ENCODE results near the gene CLINT1.

The CLINT1 gene

DNA sequence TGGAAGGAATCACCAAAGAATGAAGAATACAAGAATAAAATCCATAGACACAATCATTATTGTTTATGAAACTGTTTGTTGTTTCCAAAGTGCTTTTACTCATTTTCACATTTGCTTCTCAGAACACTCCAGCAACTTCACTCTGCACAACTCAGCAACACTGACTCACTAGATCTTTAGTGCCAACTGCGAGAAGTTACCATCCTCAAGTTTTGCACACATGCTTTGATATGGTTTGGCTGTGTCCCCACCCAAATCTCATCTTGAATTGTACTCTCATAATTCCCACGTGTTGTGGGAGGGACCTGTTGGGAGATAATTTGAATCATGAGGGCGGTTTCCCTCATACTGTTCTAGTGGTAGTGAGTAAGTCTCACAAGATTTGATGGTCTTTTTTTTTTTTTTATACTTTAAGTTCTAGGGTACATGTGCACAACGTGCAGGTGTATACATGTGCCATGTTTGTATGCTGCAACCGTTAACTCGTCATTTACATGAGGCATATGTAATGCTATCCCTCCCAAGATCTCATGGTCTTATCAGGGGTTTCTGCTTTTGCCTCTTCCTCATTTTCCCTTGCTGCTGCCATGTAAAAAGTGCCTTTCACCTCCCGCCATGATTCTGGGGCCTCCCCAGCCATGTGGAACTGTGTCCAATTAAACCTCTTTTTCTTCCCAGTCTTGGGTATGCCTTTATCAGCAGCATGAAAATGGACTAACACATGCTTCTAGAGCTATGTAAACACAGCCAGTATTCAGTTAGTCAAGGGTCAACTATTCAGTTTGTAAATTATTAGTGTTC is 36.9 kb downstream of the CLINT1 start:
- in situ Hi-C loops (cut with HindIII; ENCODE audit: low sequenced_read_pairs), result no loop called here

DNA sequence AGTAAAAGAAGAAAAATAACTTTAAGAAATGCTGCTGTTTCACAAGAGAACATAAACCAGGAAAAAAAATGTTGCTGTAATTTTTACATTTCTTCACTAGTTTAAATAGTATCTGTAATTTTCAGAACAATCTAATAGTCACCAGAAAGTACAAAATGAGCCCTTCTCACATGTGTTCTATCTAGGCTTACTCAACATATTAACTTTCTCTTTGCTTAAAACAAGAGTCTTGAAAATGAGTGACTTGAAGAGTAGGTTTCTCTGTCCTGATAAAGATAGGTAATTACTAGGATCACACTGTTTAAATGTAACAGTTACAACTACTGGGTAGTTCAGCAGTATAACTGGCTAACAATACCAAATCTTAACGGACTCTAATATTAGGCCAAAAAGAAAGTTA is 37.5 kb downstream of the CLINT1 start:
- in situ Hi-C loops (cut with HindIII; ENCODE audit: low sequenced_read_pairs), result no loop called here

DNA sequence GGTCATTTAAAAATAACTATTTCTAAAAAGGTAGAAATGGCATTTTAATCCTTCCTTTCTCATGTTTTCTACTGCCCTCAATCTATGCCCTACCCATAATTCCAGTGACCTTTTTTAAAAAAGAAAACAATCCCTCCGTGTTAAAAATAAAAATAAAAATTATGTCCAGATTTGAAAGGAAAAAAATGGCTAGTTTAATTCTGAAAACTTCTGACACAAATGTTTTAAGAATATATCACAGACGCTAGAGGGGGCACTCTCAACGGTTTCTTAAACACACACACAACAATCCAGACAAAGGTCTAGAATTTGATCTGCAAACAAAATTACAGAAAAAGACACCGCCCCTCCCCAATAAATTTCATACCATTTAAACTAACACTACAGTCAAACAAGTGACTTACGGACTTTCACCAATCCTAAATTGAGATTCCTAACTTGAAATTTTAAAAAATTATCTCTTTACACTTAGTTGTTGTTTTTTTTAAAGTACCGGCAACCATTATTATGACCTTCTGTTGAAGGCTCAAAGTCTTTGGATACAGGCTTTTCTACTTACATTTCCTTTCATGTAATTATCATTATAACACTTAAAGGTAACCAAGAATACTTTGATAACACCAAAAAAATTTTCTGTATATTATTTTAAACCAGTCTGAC is 38.2 kb downstream of the CLINT1 start:
- in situ Hi-C loops (cut with HindIII; ENCODE audit: low sequenced_read_pairs), result no loop called here

DNA sequence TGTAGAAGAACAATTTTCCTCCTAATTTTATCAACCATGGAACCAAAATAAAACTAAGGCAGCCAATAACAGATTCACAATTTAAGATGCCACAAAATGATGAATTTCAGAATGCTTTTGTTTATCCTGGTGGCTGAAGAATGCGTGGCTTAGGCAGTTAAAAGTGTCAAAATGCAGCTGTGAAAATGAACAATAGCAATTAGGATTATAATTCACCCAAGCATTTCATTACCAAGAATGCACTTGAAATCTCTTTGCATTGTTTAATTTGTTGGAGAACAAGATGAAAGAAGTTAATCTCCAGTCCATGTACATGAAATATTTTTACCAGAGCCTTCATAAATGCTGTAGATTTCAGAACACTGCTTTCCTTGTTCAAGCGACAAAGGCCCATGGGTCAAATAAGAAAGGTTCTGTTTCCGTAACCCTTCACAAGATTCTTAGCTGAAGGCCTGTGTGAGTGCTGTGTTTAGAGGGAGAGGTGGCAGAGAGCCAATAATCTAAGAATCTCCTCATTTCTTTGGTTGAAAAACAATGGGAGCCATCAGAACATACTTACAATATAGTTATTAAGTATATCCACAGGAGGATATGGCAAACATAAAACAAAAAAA is 39.3 kb downstream of the CLINT1 start:
- in situ Hi-C loops (cut with HindIII; ENCODE audit: low sequenced_read_pairs), result no loop called here

DNA sequence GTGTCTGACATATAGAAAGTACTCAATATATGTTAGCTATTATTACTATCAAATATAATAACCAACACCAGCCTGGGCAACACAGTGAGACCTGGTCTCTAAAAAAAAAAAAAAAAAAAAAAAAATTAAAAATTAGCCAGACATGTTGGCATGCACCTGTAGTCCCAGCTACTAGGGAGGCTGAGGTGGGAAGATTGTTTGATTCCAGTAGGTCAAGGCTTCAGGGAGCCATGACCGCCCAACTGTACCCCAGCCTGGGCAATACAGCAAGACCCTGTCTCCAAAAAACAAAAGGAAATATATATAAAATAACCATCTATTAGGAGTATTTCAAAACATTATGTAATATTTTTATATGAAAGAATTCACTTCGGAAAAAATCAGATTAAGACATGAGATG is 40.6 kb downstream of the CLINT1 start:
- in situ Hi-C loops (cut with HindIII; ENCODE audit: low sequenced_read_pairs), result no loop called here

DNA sequence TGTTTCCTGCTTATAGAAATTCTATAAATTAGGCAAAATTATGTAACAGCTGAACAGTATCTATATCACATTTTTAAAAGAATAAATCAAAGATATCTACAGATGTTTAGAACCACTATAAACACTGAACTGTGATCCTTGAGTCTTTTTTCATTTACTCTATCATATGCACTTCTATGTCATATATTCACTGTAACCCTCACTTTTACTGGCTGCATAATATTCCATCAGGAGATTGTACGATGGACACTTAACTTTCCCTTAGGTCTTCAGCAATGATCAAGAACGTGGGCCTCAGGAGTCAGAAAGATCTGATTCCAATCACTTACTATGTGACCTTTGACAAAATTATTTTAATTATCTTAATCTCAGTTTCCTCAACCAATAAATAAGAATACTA is 41.0 kb downstream of the CLINT1 start:
- in situ Hi-C loops (cut with HindIII; ENCODE audit: low sequenced_read_pairs), result no loop called here

DNA sequence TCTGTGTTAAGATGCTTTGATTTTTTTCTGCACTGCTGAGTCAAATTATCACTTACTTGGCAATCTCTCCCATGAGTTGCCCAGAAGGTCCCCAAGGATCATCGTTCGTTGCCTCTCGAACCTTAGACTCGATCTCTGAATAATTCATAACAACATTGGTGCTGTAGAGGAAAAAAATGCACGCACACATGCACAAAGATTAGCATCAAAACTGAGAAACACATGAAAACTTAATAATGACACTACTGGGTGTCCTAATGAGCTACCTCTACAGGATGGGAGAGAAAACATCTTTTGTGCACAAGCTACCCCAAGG is 41.6 kb downstream of the CLINT1 start:
- in situ Hi-C loops (cut with HindIII; ENCODE audit: low sequenced_read_pairs), result no loop called here

DNA sequence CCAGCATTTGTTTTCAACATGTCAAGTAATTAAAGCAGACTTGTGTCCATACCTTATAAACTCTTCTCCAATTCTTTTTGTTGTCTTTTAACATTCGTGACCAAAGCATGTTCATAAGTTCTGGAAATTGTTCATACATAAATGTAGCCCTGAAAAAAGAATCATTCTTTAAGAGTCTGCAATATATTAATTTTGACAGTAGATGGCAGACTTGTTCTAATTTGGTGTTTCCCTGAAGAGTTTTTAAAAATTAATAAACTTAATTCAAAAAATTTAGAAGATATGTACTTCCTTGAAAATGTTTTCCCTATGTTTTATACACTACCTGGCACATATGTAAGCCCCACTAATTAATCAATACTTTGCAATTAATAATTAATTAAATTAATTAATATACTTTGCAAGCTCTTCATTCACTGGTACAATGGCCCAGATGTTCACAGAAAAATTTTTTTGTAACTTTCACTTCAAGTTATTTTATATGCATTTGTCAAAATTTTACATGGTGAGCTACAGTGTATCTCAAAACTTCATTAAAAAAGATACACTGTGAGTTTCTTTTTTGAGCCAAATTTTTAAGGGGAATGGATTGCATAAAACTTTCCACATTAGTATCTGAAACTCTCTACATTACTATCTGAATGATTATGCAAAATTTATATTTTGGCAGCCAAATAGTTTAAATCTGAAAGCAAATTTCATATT is 42.1 kb downstream of the CLINT1 start:
- in situ Hi-C loops (cut with HindIII; ENCODE audit: low sequenced_read_pairs), result no loop called here

DNA sequence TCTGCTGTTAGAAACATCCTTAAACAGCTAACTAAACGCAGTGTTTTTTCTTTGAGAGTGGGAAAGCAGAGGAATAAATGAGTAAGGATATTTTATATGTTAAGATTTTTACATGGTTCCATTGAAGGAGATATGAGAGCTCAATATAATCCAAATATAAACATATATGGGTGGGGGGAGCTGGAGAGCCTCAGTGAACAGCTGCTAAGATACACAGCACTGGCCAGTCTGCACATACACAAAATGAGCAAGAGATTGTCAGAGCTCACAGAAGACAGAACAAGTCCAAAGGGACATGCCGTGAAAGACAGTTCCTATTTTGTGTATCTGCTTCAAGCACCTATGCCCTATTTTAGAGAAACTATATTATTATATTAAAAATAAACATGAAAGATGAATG is 46.9 kb downstream of the CLINT1 start:
- in situ Hi-C loops (cut with HindIII; ENCODE audit: low sequenced_read_pairs), result loop anchor here (5.0 kb wide), 1 partner anchor 65 kb away; no protein-coding TSS in a partner anchor

DNA sequence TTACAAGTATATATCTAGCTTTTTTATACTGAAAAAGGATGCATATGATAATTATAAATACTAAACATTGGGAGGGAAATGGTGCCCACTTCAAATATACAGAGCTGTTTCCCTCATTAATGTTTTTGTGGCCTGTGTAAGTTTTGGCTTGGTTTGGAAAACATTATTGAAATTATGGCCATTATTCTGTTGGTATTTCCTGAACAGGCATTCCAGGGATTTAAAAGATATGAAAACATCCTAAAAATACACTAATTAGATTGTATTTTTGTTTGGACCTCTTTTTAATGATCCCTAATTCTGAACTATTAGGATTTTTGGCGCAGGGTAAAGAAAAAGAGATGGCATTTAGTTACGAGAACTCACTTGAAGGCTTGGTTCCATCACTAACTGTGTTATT is 50.9 kb downstream of the CLINT1 start:
- in situ Hi-C loops (cut with HindIII; ENCODE audit: low sequenced_read_pairs), result no loop called here

DNA sequence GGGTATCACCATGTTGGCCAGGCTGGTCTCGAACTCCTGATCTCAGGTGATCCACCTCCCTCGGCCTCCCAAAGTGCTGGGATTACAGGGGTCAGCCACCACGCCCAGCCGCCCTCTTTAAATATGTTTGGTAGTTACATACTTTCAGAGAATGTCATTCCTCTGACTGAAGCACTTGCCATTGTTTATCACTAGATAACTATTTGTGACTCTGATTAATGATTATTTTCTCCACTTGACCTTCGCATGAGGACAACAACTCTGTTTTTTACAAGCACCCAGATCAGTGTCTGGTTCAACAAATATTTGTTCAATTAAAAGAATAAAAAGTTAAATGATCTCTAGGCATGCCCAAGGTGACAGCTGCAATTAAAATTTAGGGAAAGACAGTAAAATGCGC is 56.2 kb downstream of the CLINT1 start:
- in situ Hi-C loops (cut with HindIII; ENCODE audit: low sequenced_read_pairs), result no loop called here

DNA sequence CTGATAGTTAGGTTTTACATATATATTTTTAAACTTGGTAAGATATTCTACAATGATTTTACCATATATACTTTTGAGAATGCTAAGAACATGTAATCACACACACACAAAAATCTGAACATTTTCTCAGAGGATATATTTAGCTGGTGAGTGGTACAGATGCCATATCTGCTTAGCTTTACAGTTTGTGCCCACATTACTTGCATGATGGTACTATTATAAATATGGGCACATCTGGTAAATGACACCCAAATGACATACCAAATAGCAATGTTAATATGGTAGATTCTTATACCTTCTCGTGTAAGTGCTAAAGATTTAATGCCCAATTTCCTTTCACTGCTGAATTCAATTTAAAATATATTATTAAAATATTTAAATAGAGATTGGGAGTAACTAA is 58.8 kb downstream of the CLINT1 start:
- in situ Hi-C loops (cut with HindIII; ENCODE audit: low sequenced_read_pairs), result no loop called here

DNA sequence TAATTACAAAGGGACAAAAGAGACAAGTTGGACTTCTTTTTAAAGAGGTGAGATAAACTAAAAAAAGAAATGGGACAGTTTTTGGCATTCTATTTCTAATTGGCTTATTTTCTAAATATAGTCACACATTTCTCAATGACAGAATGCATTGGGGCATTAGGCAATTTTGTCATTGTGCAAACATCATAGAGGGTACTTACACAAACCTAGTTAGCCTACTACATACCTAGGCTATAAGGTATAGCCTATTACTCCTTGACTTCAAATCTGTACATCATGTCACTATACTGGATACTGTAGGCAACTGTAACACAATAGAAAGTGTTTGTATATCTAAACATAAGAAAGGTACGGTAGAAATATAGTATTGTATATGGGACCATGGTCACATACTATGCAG is 59.4 kb downstream of the CLINT1 start:
- in situ Hi-C loops (cut with HindIII; ENCODE audit: low sequenced_read_pairs), result no loop called here

DNA sequence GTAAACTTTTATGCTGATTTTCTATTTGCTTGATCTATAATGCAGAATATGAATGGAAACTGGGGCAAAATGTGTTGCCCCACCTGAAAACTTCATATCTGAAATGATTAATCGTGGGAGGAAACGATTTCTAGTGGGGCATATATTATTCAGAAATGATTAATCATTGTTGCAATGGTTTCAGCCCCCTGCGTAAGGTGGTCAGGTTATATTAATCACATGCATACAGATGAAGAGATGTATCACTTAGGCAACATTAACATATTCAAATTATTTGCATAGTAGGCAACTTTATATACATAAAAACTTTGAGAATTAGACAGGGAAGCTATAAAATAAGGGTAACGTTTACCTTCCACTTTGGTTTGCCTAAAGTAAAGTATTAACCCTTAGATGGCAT is 65.6 kb downstream of the CLINT1 start:
- in situ Hi-C loops (cut with HindIII; ENCODE audit: low sequenced_read_pairs), result no loop called here

DNA sequence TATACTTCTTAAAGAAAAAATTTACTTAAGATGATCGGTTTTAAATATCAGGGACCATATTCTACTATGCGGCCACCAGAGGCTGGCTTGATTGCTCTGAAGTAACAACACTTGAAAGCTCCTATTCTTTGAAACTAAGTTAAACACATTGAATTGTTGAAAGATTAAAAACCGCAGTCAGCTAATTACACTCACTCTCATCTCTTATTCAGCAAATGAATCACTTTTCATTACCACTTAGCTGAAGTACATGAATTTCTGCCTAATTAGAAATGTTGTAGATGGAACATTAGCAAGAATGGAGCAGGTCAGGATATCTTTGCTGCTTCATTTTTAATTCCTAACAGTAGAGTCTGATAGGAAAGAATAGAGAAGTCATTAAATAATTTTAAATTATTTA is 73.1 kb downstream of the CLINT1 start:
- in situ Hi-C loops (cut with HindIII; ENCODE audit: low sequenced_read_pairs), result no loop called here

DNA sequence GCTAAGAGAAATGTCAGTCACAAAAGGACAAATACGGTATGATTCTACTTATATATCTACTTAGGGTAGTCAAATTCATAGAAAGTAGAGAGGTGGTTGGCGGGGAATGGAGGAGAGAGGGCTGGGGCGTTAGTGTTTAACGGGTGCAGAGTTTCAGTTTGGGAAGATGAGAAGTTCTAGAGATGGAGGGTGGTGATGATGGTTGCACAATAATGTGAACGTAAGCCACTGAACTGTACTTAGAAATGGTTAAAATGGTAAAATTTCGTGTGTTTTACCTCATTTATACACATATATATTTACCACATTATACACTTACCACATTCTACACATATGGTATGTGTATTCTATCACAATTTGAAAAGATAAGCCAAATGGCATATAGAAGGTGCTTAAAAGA is 79.7 kb downstream of the CLINT1 start:
- in situ Hi-C loops (cut with HindIII; ENCODE audit: low sequenced_read_pairs), result no loop called here

DNA sequence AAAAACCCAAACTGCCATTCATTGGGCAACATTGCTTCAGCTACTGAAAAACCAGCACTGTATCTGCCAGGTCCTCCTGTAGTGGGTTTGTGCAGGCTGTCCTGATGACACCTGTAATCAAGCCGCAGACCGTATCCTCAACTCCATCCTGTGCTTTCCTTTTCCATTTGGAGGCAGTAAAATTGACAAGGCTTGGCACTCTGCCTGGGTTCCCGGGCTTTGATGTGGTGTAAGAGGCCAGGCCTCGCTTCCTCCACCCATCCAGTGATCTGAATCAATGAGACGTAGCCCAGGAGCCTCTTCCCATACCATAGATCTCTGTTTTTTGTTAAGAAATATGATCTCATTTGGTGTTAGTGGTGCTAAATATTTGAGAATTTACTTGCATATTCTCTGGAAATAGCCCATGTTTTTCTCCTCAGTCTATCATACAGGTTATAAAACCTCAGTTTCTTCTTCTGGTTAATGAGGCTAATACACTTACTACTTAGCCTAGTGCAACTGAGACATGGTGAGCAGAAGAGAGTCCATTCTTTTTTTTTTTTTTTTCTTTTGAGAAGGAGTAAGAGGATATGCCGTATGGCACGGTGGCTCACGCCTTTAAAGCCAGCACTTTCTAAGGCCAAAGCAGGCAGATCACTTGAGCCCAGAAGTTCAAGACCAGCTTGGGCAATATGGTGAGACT is 80.7 kb downstream of the CLINT1 start:
- in situ Hi-C loops (cut with HindIII; ENCODE audit: low sequenced_read_pairs), result no loop called here

DNA sequence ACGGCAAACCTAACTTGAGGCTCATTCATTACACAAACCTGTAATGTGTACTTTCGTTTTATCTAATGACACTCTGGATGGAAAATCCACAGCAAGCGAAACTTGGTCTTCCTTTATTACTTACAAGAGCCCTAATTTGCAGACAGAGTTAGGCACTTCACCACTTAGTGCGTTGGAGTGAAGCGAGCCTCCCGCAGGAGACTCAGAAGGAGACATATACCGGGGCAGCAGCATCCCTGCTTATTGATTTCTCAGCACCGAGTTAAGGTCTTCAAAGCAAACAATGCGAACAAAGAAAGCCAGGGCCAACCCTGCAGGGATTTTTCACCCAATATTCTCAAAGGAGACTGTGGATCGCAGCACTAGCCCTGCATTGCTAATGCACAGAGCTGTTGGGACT is 86.8 kb downstream of the CLINT1 start:
- in situ Hi-C loops (cut with HindIII; ENCODE audit: low sequenced_read_pairs), result no loop called here

DNA sequence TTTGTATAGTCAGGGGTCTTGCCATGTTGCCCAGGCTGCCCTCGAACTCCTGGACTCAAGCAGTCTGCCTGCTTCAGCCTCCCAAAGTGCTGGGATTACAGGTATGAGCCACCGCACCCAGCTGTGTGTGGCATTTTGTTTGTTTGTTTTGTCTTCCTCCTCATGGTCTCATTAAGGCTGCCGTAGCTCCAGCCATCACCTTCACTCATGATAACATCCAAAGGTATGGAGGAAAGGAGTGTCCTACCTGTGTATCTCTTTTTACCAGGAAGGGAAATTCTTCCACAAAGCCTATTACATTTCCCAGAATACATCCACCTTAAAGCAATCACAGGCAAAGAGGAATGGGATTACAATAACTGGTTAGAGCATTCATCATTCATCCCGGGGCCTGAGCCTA is 88.3 kb downstream of the CLINT1 start:
- in situ Hi-C loops (cut with HindIII; ENCODE audit: low sequenced_read_pairs), result no loop called here

DNA sequence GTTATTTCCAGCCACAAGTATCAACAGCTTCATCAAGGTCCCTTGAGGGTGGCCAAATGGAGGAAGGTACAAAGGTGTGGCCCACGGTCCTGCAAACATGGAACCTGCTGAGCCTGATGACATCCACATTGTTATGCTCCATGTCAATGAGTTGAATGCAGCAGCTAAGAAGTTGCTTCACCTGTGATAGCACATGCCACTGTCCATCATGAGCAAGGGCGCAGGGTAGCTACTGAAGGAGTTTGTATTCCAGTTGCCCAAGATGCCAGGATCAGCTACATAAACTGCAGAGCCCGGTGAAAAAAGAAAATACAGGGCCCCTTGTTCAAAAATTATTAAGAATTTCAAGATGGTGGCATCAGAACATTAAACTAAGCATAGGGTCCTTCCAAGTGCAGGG is 91.3 kb downstream of the CLINT1 start:
- in situ Hi-C loops (cut with HindIII; ENCODE audit: low sequenced_read_pairs), result no loop called here

DNA sequence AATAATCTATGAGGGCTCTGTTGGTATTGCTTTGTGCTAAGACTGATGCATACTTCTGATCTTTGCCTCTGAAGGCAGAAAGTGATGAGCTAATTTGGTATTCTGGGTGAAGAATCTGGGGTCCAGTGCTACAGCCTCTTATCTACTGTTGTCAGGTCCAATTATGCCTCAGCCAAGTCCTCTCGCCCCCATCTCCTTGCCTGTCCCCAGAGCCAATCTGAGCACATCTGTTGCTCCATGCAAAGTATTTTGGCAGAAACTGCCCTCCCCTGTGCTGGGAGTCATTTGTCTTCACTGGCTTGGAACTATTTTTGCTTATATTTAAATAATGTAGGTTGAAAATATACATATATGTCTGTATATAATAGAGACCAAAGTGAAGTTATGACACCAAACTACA is 92.0 kb downstream of the CLINT1 start:
- in situ Hi-C loops (cut with HindIII; ENCODE audit: low sequenced_read_pairs), result no loop called here
